NB4 (cell line): Measurements from ENCODE around the gene GABBR2.

Experiments
- DNase-seq: peaks from one replicate; pipeline ENCODE4 v3.0.0; 2010; ENCODE audit warnings: low read depth
- H3K4me3 ChIP-seq: one replicate; pipeline ENCODE4 v1.5.1; 2011; ENCODE audit warnings: mild to moderate bottlenecking, low read depth, low read length, moderate library complexity
- CTCF ChIP-seq: IDR thresholded peaks from one replicate; pipeline ENCODE4 v1.5.1; 2012; ENCODE audit warnings: low read depth, low read length
- MAX ChIP-seq: IDR thresholded peaks from 2 replicates; pipeline ENCODE4 v1.6.1; 2011; ENCODE audit warnings: low read depth, low read length
- MYC ChIP-seq: IDR thresholded peaks from 2 replicates; pipeline ENCODE4 v1.6.1; 2011; ENCODE audit warnings: low read depth, low read length
- POLR2A ChIP-seq: IDR thresholded peaks from 2 replicates; pipeline ENCODE4 v1.6.1; 2011; ENCODE audit warnings: mild to moderate bottlenecking; ENCODE audit not compliant: insufficient read length; ENCODE audit errors: extremely low read depth

GABBR2 gene

GRCh38 chr9:98706651-98707165 is 2.0 kb downstream of the GABBR2 start:
- no peak for TF ChIP-seq MAX
- TF ChIP-seq CTCF = no peak
- peak; percentile 14 for DNase-seq
- H3K4me3 ChIP-seq = no peak overlapping the region

GRCh38 chr9:98702835-98703380 is 5.8 kb downstream of the GABBR2 start:
- no peak for DNase-seq
- TF ChIP-seq POLR2A (no peak), CTCF (no peak), MYC (no peak), MAX (no peak)
- no peak overlapping the region for H3K4me3 ChIP-seq

GRCh38 chr9:98702340-98702739 is 6.4 kb downstream of the GABBR2 start:
- DNase-seq = no peak
- H3K4me3 ChIP-seq = no peak overlapping the region
- no peak for TF ChIP-seq POLR2A
- TF ChIP-seq MYC = no peak
- no peak for TF ChIP-seq MAX
- no peak for TF ChIP-seq CTCF

GRCh38 chr9:98701576-98701975 is 7.2 kb downstream of the GABBR2 start:
- DNase-seq = no peak
- no peak for TF ChIP-seq MYC
- TF ChIP-seq CTCF = no peak
- TF ChIP-seq MAX = no peak
- no peak for TF ChIP-seq POLR2A
- H3K4me3 ChIP-seq = no peak overlapping the region

GRCh38 chr9:98700801-98701200 is 7.9 kb downstream of the GABBR2 start:
- no peak for DNase-seq
- TF ChIP-seq POLR2A (no peak), MYC (no peak), CTCF (no peak), MAX (no peak)
- no peak overlapping the region for H3K4me3 ChIP-seq

GRCh38 chr9:98698856-98699255 is 9.9 kb downstream of the GABBR2 start:
- DNase-seq = no peak
- no peak overlapping the region for H3K4me3 ChIP-seq
- TF ChIP-seq CTCF = no peak
